Measurements from ENCODE around the gene PDZD2. TPM values are rescaled to one million over a fixed set of nuclear protein-coding genes. Genes with fewer than 3 reads are reported as not detected.
"Not testable (repeated sequence)": the region's sequence is repeated elsewhere in the genome, so short reads cannot be mapped to it uniquely, and the experiment has no call there.

PDZD2 gene
- total RNA-seq, 4 donors from 2014 or later: 6.2 to 21.4 (median 11.8) TPM

GRCh38 chr5:31682025-31682424 lies 43.1 kb downstream of the PDZD2 start:
- no peak for DNase-seq
- H3K27ac ChIP-seq: no peak overlapping the region
- no peak overlapping the region for H3K4me3 ChIP-seq
- no peaks in the 10 kb centered on the region for H3K9me3 ChIP-seq
- no peaks in the 10 kb centered on the region for H3K27me3 ChIP-seq
- TF ChIP-seq CTCF (IDR thresholded peaks at IDR 0.05) (no peak), POLR2A (IDR thresholded peaks at IDR 0.05) (no peak)
- H3K4me1 ChIP-seq: no peaks in the 10 kb centered on the region
- no peaks in the 10 kb centered on the region for H3K36me3 ChIP-seq
- intact Hi-C loops (cut with DNase I; ENCODE audit: low total_unique reads): no loop called here

- Histone ChIP-seq H3K36me3 (no peaks in the 10 kb centered on the region), H3K4me3 (no peak overlapping the region), H3K27me3 (no peaks in the 10 kb centered on the region), H3K9me3 (no peaks in the 10 kb centered on the region), H3K4me1 (no peaks in the 10 kb centered on the region), H3K27ac (no peak overlapping the region)
- no peak for TF ChIP-seq POLR2A (IDR thresholded peaks at IDR 0.05)
- no peak for TF ChIP-seq CTCF (IDR thresholded peaks at IDR 0.05)
- DNase-seq: no peak
- intact Hi-C loops (cut with DNase I; ENCODE audit: low total_unique reads): no loop called here
Measured at GRCh38 chr5:31682851-31683250, 43.9 kb downstream of the PDZD2 start.

GRCh38 chr5:31688515-31689092 lies 49.7 kb downstream of the PDZD2 start:
- Histone ChIP-seq H3K27me3 (no peaks in the 10 kb centered on the region), H3K9me3 (no peaks in the 10 kb centered on the region), H3K27ac (no peak overlapping the region), H3K36me3 (no peaks in the 10 kb centered on the region), H3K4me1 (no peaks in the 10 kb centered on the region), H3K4me3 (no peak overlapping the region)
- DNase-seq: no peak
- TF ChIP-seq CTCF (IDR thresholded peaks at IDR 0.05) (no peak), POLR2A (IDR thresholded peaks at IDR 0.05) (no peak)
- intact Hi-C loops (cut with DNase I; ENCODE audit: low total_unique reads): no loop called here

- H3K27ac ChIP-seq; H3K4me3 ChIP-seq; DNase-seq; intact Hi-C loops (cut with DNase I; ENCODE audit: low total_unique reads); H3K4me1 ChIP-seq; H3K9me3 ChIP-seq; H3K27me3 ChIP-seq; H3K36me3 ChIP-seq: not testable (repeated sequence)
Measured at GRCh38 chr5:31691408-31691807, 52.5 kb downstream of the PDZD2 start.

GRCh38 chr5:31692561-31693221 lies 53.8 kb downstream of the PDZD2 start:
- Histone ChIP-seq H3K27me3 (no peaks in the 10 kb centered on the region), H3K9me3 (no peaks in the 10 kb centered on the region), H3K4me1 (no peaks in the 10 kb centered on the region), H3K4me3 (no peak overlapping the region), H3K27ac (no peak overlapping the region), H3K36me3 (no peaks in the 10 kb centered on the region)
- intact Hi-C loops (cut with DNase I; ENCODE audit: low total_unique reads): no loop called here
- peak in 1 of 2 donors; percentile 34 for DNase-seq
- TF ChIP-seq CTCF (IDR thresholded peaks at IDR 0.05) (no peak), POLR2A (IDR thresholded peaks at IDR 0.05) (no peak)
